Keratinocyte (primary cell): ENCODE results near the gene DCLK1. TPM values are rescaled to one million over a fixed set of nuclear protein-coding genes. Genes with fewer than 3 reads are reported as not detected.

Experiments
- DNase-seq: peaks from one replicate; pipeline ENCODE4 v3.0.0-alpha.2; 2011; ENCODE audit warnings: low read depth, missing footprints, low spot score
- FAIRE-seq: peaks from 2 replicates; lab custom pipeline; 2011; peaks lifted over from hg19 to GRCh38; lab: Jason Lieb, UNC
- H2AFZ ChIP-seq: 2 replicates; pipeline ENCODE4 v1.6.0; 2012; ENCODE audit warnings: low read length, control low read depth, inconsistent platforms; ENCODE audit not compliant: control insufficient read depth
- H3K27ac ChIP-seq: 2 replicates; pipeline ENCODE4 v1.5.1; 2011; ENCODE audit warnings: low read length; ENCODE audit not compliant: control insufficient read depth, insufficient read depth
- H3K27me3 ChIP-seq: 3 replicates; pipeline ENCODE4 v1.6.0; 2011; ENCODE audit warnings: low read length; ENCODE audit not compliant: control insufficient read depth, insufficient read depth; ENCODE audit errors: extremely low read depth
- H3K36me3 ChIP-seq, 2 experiments: 2 replicates in 1 of 2; 3 replicates in 1 of 2; pipeline ENCODE4 v1.5.1; 2011; ENCODE audit warnings: low read length in 2 of 2, mild to moderate bottlenecking in 1 of 2; ENCODE audit not compliant: control insufficient read depth in 2 of 2, insufficient read depth in 2 of 2; ENCODE audit errors: extremely low read depth in 1 of 2
- H3K4me1 ChIP-seq: 3 replicates; pipeline ENCODE4 v1.5.1; 2011; ENCODE audit warnings: low read length; ENCODE audit not compliant: control insufficient read depth, insufficient read depth; ENCODE audit errors: extremely low read depth
- H3K4me2 ChIP-seq: 3 replicates; pipeline ENCODE4 v1.6.0; 2011; ENCODE audit warnings: low read depth, low read length; ENCODE audit not compliant: control insufficient read depth, insufficient read depth; ENCODE audit errors: extremely low read depth
- H3K4me3 ChIP-seq, 3 experiments: fragments of 200-600 bp in 1 of 3; sonication (generic) in 1 of 3; 2 replicates in 2 of 3; 3 replicates in 1 of 3; pipeline ENCODE4 v1.5.1; 2011 to 2016; ENCODE audit warnings: low read length in 3 of 3, mild to moderate bottlenecking in 3 of 3, control low read depth in 2 of 3, inconsistent platforms in 1 of 3, low read depth in 1 of 3, mixed read lengths in 1 of 3, mixed run types in 1 of 3, moderate library complexity in 1 of 3; ENCODE audit not compliant: control insufficient read depth in 2 of 3, insufficient read depth in 2 of 3; ENCODE audit errors: extremely low read depth in 1 of 3
- H3K79me2 ChIP-seq: 2 replicates; pipeline ENCODE4 v1.6.0; 2012; ENCODE audit warnings: low read length; ENCODE audit not compliant: control insufficient read depth, insufficient read depth
- H3K9ac ChIP-seq: 3 replicates; pipeline ENCODE4 v1.6.0; 2011; ENCODE audit warnings: low read length; ENCODE audit not compliant: control insufficient read depth, insufficient read depth; ENCODE audit errors: extremely low read depth
- H3K9me1 ChIP-seq: 3 replicates; pipeline ENCODE4 v1.6.0; 2011; ENCODE audit warnings: low read length; ENCODE audit not compliant: control insufficient read depth, insufficient read depth; ENCODE audit errors: extremely low read depth
- H3K9me3 ChIP-seq: 2 replicates; pipeline ENCODE4 v1.5.1; 2012; ENCODE audit warnings: low read depth, low read length; ENCODE audit not compliant: control insufficient read depth
- H4K20me1 ChIP-seq: 3 replicates; pipeline ENCODE4 v1.6.0; 2011; ENCODE audit warnings: low read length; ENCODE audit not compliant: control insufficient read depth, insufficient read depth; ENCODE audit errors: extremely low read depth
- CTCF ChIP-seq, 3 experiments: IDR thresholded peaks in 1 of 3; conservative IDR thresholded peaks in 1 of 3; optimal IDR thresholded peaks in 1 of 3; 2 replicates in 2 of 3; 3 replicates in 1 of 3; pipeline versions ENCODE3 to v1.5.1; 2011; ENCODE audit warnings: low read length in 3 of 3, mild to moderate bottlenecking in 3 of 3, moderate library complexity in 2 of 3, control low read depth in 1 of 3, inconsistent platforms in 1 of 3; ENCODE audit not compliant: insufficient read depth in 2 of 3; ENCODE audit errors: extremely low read depth in 1 of 3
- EZH2 ChIP-seq: IDR thresholded peaks from one replicate; pipeline ENCODE4 v1.6.1; 2012; ENCODE audit warnings: inconsistent platforms, mild to moderate bottlenecking, low read length, moderate library complexity
- dilution Hi-C: fragments of 300-500 bp; cut with MboI; formaldehyde crosslinking; loops from one replicate; pipeline ENCODE4 v1.7.0; 2020; ENCODE audit warnings: low sequenced_read_pairs; ENCODE audit not compliant: extremely low pct_ligation_motif_present
- polyA plus RNA-seq, 5 experiments: library from polyadenylated mRNA; depleted of rRNA in 3 of 5; stranded (reverse) in 3 of 5; stranded (forward) in 1 of 5; unstranded in 1 of 5; fragments of >200 nt; gene quantifications; 1 replicate in 1 of 5; 2 replicates in 3 of 5; 3 replicates in 1 of 5; pipeline versions ENCODE4 v1.2.1 to v1.2.3, GENCODE V29; 2011 to 2012; ENCODE audit warnings: missing spikeins in 2 of 5, low read depth in 1 of 5, low replicate concordance in 1 of 5

Gene DCLK1
- polyA plus RNA-seq, 1 donor (not counting 4 experiments of a cell fraction or from before 2014, with no cell fraction given): 0.04 TPM

- Histone ChIP-seq H3K4me2 (no peak overlapping the region), H2AFZ (no peak overlapping the region), H3K9me3 (no peaks in the 10 kb centered on the region), H3K9me1 (no peaks in the 10 kb centered on the region), H3K79me2 (no peaks in the 10 kb centered on the region), H3K4me3 (no peak overlapping the region), H3K36me3 (no peaks in the 10 kb centered on the region), H3K4me1 (no peaks in the 10 kb centered on the region), H3K27ac (no peak overlapping the region), H3K9ac (no peak overlapping the region), H3K27me3 (no peaks in the 10 kb centered on the region), H4K20me1 (no peaks in the 10 kb centered on the region)
- DNase-seq (no peak), FAIRE-seq (no peak)
- dilution Hi-C loops: no loop called here
- TF ChIP-seq EZH2: no peak
- TF ChIP-seq CTCF (optimal IDR thresholded peaks at IDR 0.05 in 1 of 3, IDR thresholded peaks at IDR 0.05 in 1 of 3, conservative IDR thresholded peaks at IDR 0.05 in 1 of 3; ENCODE audit: extremely low read depth in 1 of 3, insufficient read depth in 2 of 3, low read length in 3 of 3): no peak
Observed at GRCh38 chr13:36014763-36015162, 116.4 kb downstream of the DCLK1 start.

GRCh38 chr13:36006894-36007675 is 124.1 kb downstream of the DCLK1 start:
- Histone ChIP-seq H3K36me3 (no peaks in the 10 kb centered on the region), H3K4me1 (no peaks in the 10 kb centered on the region), H3K9me3 (no peaks in the 10 kb centered on the region), H3K4me3 (no peak overlapping the region), H3K9ac (no peak overlapping the region), H3K9me1 (no peaks in the 10 kb centered on the region), H3K79me2 (no peaks in the 10 kb centered on the region), H2AFZ (no peak overlapping the region), H4K20me1 (no peaks in the 10 kb centered on the region), H3K27ac (no peak overlapping the region), H3K4me2 (no peak overlapping the region), H3K27me3 (no peaks in the 10 kb centered on the region)
- dilution Hi-C loops: no loop called here
- DNase-seq: no peak
- no peak for FAIRE-seq
- TF ChIP-seq CTCF (optimal IDR thresholded peaks at IDR 0.05 in 1 of 3, IDR thresholded peaks at IDR 0.05 in 1 of 3, conservative IDR thresholded peaks at IDR 0.05 in 1 of 3; ENCODE audit: extremely low read depth in 1 of 3, insufficient read depth in 2 of 3, low read length in 3 of 3) (no peak), EZH2 (no peak)
